ENCODE data around the gene ARID3B. TPM values are rescaled to one million over a fixed set of nuclear protein-coding genes. Genes with fewer than 3 reads are reported as not detected.

The ARID3B gene
- total RNA-seq, 1 experiment from 2014 or later, result 101 TPM

DNA sequence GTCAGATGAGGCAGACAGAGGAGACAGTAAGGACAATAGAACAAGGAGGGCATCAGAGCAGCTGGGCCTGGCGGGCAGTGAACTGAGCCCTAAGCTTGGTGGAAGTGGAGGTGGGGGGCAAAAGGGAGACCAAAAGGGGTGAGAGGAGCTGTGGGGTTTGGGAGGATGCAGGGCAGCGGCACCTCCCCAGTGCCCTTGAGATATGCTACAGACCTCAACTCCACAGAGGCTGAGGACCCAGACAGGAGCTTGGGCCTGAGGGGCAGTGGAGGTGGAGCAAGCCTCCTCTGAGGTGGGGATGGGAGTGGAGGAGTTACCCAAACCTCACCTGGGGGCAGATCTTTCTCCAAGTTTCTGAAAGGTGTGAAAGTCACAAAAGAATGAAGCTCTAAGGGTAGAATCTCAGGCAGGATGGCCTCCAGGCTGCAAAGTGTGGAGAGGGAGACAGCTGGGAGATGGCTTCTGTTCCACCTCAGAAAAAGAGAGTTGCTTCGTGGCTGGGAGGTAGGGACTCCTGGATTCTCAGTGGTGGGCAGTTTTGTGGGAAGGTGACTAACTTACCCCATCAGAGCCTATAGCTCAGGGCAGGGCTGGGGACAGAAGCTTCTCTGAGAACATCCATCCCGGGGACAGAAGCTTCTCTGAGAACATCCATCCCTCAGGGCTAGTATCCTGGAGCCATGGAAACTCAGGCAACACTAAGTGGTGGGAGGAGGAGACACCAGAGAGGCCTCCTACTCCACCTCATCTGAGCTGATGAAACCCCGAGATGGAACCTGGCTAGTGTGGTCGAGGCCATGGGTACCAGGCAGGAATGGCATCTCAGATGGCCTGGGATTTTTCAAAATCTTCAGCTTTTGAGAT is 72.3 kb downstream of the ARID3B start:
- peaks cover 9% of the 10 kb centered on the region for H3K79me1 ChIP-seq (ENCODE audit: insufficient read depth, low read depth, low read length, poor library complexity, severe bottlenecking)
- no peak overlapping the region for H3K23ac ChIP-seq (ENCODE audit: insufficient read length, low read depth, low read length)
- H3K18ac ChIP-seq (ENCODE audit: insufficient read length, low read depth, low read length), result no peak overlapping the region
- H3K27me3 Mint-ChIP-seq (ENCODE audit: low read depth), result peaks cover 20% of the 10 kb centered on the region
- H3K4me3 Mint-ChIP-seq, result peak overlapping the region; percentile 60 to 77; a peak in 3 of 5 replicates
- H3K9me3 ChIP-seq (ENCODE audit: control insufficient read depth, low read depth, low read length), result no peaks in the 10 kb centered on the region
- H3K9me3 Mint-ChIP-seq, result no peaks in the 10 kb centered on the region
- no peak overlapping the region for H2BK12ac ChIP-seq (ENCODE audit: insufficient read length, low read depth, low read length)
- no peak overlapping the region for H3K14ac ChIP-seq (ENCODE audit: insufficient read depth, low read length)
- H3K4me2 ChIP-seq (ENCODE audit: insufficient read depth, insufficient read length, low read length), result no peak overlapping the region
- H3T11ph ChIP-seq (ENCODE audit: low read length), result no peak overlapping the region
- no peak overlapping the region for H2BK15ac ChIP-seq (ENCODE audit: low read depth, low read length)
- H2BK120ac ChIP-seq (ENCODE audit: low read depth, low read length, poor library complexity, severe bottlenecking), result no peak overlapping the region
- no peak overlapping the region for H4K91ac ChIP-seq (ENCODE audit: insufficient read length, low read depth, low read length)
- peaks cover 24% of the 10 kb centered on the region; the same call in 1 of the 2 replicates for H3K79me2 ChIP-seq (ENCODE audit: insufficient read depth, low read length)
- no peak overlapping the region for H2BK5ac ChIP-seq (ENCODE audit: insufficient read length, low read length)
- H2AK5ac ChIP-seq (ENCODE audit: insufficient read length, low read length), result no peak overlapping the region
- H2BK20ac ChIP-seq (ENCODE audit: low read depth, low read length, poor library complexity, severe bottlenecking), result no peak overlapping the region
- no peak overlapping the region for H4K8ac ChIP-seq (replicated peaks; ENCODE audit: insufficient read length, low read depth, low read length)
- H3K36me3 Mint-ChIP-seq (ENCODE audit: insufficient read depth in 1 of 3, low read depth in 3 of 3), result no peaks in the 10 kb centered on the region; a peak in 1 of 7 replicates
- H3K4me1 ChIP-seq (ENCODE audit: insufficient read depth, low read length), result no peaks in the 10 kb centered on the region
- no peak overlapping the region for H3K4ac ChIP-seq (ENCODE audit: low read depth, low read length)
- no peak overlapping the region for H3K27ac ChIP-seq (ENCODE audit: insufficient read length, low read depth, low read length)
- no peak overlapping the region for H3K9ac ChIP-seq (ENCODE audit: extremely low read depth, insufficient read length, low read length)
- H4K5ac ChIP-seq (ENCODE audit: insufficient read length, low read depth, low read length), result no peak overlapping the region
- TF ChIP-seq, protein P1, sequence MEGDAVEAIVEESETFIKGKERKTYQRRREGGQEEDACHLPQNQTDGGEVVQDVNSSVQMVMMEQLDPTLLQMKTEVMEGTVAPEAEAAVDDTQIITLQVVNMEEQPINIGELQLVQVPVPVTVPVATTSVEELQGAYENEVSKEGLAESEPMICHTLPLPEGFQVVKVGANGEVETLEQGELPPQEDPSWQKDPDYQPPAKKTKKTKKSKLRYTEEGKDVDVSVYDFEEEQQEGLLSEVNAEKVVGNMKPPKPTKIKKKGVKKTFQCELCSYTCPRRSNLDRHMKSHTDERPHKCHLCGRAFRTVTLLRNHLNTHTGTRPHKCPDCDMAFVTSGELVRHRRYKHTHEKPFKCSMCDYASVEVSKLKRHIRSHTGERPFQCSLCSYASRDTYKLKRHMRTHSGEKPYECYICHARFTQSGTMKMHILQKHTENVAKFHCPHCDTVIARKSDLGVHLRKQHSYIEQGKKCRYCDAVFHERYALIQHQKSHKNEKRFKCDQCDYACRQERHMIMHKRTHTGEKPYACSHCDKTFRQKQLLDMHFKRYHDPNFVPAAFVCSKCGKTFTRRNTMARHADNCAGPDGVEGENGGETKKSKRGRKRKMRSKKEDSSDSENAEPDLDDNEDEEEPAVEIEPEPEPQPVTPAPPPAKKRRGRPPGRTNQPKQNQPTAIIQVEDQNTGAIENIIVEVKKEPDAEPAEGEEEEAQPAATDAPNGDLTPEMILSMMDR (conservative IDR thresholded peaks at IDR 0.05), result no peak
- no peaks in the 10 kb centered on the region; the same call in 1 of the 2 replicates for H3K27me3 ChIP-seq (ENCODE audit: insufficient read depth, low read length)
- WGBS (ENCODE audit: extremely low coverage, insufficient read length, low lambda C conversion rate), result no CpG with 5 or more reads among the region's 6 CpGs
- peak overlapping the region in 1 of 3 experiments; percentile 44; a peak in 1 of 7 replicates for H3K27ac Mint-ChIP-seq
- no peak overlapping the region for H2AFZ ChIP-seq (ENCODE audit: low read length)
- H3K23me2 ChIP-seq (ENCODE audit: insufficient read length, low read depth, low read length, poor library complexity, severe bottlenecking), result peaks cover 16% of the 10 kb centered on the region
- no peak for DNase-seq
- peaks cover 19 to 22% of the 10 kb centered on the region in 2 experiments for H3K4me1 Mint-ChIP-seq
- H4K20me1 ChIP-seq (ENCODE audit: control insufficient read depth, insufficient read depth, insufficient read length), result no peaks in the 10 kb centered on the region
- H3K56ac ChIP-seq (ENCODE audit: insufficient read length, low read depth, low read length), result no peak overlapping the region
